H1 (cell line): ENCODE results near the gene PTTG1IP. TPM values are rescaled to one million over a fixed set of nuclear protein-coding genes. Genes with fewer than 3 reads are reported as not detected.

Source experiments
- CEBPB ChIP-seq: IDR thresholded peaks from 2 replicates; pipeline ENCODE4 v1.6.1; 2012; ENCODE audit warnings: low read depth, low read length
- CHD1 ChIP-seq: IDR thresholded peaks from 2 replicates; pipeline ENCODE4 v1.6.1; 2012; ENCODE audit warnings: low read depth, low read length, improper control_type of control experiment
- NRF1 ChIP-seq: IDR thresholded peaks from 2 replicates; pipeline ENCODE4 v1.6.1; 2011; ENCODE audit warnings: mild to moderate bottlenecking, low read depth, low read length, improper control_type of control experiment
- RBBP5 ChIP-seq: IDR thresholded peaks from 2 replicates; pipeline ENCODE4 v1.7.1; 2012; ENCODE audit warnings: low read depth, mild to moderate bottlenecking, inconsistent platforms, low read length, moderate library complexity, borderline replicate concordance
- TBP ChIP-seq: IDR thresholded peaks from 2 replicates; pipeline ENCODE4 v1.6.1; 2011; ENCODE audit warnings: low read depth, low read length, improper control_type of control experiment
- ZNF274 ChIP-seq: IDR thresholded peaks from 2 replicates; pipeline ENCODE4 v1.7.0; 2012; ENCODE audit warnings: low read length, borderline replicate concordance; ENCODE audit errors: extremely low read depth
- polyA plus RNA-seq, 7 experiments: library from polyadenylated mRNA; depleted of rRNA in 3 of 7; stranded (reverse) in 5 of 7; unstranded in 2 of 7; fragments of >200 nt in 5 of 7; fragments of 200-250 nt in 2 of 7; gene quantifications; 1 replicate in 5 of 7; 2 replicates in 1 of 7; 4 replicates in 1 of 7; pipeline versions ENCODE4 v1.2.1 to v1.2.3, GENCODE V29; 2011 to 2013; ENCODE audit warnings: missing spikeins in 2 of 7, mixed read lengths in 2 of 7
- total RNA-seq: library from RNA; stranded (reverse); fragmentation: NEBNext Ultra II Directional; extraction: Animal tissue kit (Norgen Biotek cat#: 25700); gene quantifications from 2 replicates; pipeline ENCODE4 v1.2.1, GENCODE V29; 2021
- TF ChIP-seq, protein P1 (sequence below): IDR thresholded peaks from 2 replicates; pipeline ENCODE4 v1.6.1; 2011; ENCODE audit warnings: low read length, improper control_type of control experiment

PTTG1IP gene
- total and polyA plus RNA-seq, 2 of the 8 experiments (the other 6 are each of a cell fraction or from before 2014, with no cell fraction given) = 90.8 to 130 TPM

- TF ChIP-seq, protein P1, sequence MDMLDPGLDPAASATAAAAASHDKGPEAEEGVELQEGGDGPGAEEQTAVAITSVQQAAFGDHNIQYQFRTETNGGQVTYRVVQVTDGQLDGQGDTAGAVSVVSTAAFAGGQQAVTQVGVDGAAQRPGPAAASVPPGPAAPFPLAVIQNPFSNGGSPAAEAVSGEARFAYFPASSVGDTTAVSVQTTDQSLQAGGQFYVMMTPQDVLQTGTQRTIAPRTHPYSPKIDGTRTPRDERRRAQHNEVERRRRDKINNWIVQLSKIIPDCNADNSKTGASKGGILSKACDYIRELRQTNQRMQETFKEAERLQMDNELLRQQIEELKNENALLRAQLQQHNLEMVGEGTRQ = no peak
- TF ChIP-seq NRF1 = no peak
- TF ChIP-seq RBBP5 = no peak
- TF ChIP-seq CHD1 = no peak
- no peak for TF ChIP-seq TBP
- TF ChIP-seq CEBPB = no peak
- no peak for TF ChIP-seq ZNF274
- TF ChIP-seq, all 59 proteins: peak for 0
Observed at GRCh38 chr21:44813149-44813548, 60.3 kb downstream of the PTTG1IP start (continued).
